ENCODE results near the gene TACC2.

TACC2 gene

DNA sequence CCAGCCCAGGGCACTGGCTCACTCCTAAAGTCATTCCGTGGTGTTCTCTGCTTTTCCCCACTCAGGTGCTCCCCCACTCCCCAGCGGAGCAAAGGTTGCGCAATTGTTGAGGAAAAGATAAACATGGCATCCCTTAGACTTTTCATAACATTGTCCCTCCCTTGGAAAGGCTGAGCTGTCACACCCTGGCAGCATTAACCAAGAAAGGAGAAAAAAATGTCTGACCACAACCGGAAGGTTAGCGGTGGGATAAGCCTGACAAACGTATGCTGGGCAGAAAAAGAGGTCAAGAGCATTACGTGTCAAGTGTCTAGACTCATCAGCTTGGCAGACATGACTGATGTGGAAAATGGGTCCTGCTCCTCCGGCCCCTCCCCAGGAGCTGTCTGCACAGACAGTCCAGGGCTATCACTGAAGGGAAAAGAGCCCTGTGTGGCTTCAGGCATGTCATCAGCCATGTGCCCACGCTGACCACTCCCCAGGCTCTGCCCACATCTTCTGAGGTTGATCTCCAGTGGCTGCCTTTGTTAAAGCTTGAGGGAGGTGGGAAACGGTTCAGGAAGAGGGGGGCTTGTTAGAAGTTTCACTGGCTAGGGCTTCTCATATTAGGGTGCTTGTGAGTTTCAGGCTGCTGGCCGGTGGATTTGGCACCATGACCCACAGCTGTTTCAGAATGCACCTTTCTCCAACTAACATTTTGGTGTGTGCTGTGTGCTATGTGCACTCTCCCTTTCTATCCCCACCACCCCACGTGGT lies 312.3 kb downstream of the TACC2 start:
- in situ Hi-C loops (cut with MboI; ENCODE audit: low sequenced_read_pairs), result no loop called here

DNA sequence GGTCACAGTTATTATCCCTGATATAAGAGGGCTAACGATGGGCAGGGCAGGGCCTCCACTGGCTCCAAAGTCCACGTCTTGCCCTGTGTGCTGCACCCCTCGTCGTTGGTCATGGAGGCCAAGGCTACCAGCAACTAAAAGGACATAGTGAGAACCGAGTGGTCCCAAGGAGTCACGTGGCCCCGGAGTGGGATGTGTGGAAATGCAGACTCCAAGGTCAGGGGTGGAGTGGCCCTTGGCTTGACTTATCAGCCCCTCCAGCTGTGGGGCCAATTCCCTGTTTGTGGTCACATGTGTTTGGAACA lies 312.8 kb downstream of the TACC2 start:
- in situ Hi-C loops (cut with MboI; ENCODE audit: low sequenced_read_pairs), result no loop called here

DNA sequence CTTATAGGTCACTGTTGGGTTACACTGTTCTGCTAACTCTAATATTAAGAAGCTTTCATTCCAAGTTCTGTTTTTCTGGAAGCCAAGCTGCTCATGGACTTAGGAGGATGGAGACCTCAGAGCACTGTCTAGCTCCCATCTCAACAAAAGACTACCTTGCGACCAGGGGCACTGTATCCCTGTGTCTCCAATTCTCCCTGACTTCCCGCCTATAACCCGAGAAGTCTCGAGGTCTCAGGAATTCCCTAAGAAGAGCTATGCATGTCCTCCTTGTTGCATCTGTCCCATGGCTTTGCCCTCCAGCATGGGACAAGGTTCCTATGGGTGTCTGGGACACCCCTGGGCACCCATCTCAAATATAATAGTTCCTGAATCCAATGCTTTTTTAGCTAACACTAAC lies 313.4 kb downstream of the TACC2 start:
- in situ Hi-C loops (cut with MboI; ENCODE audit: low sequenced_read_pairs), result no loop called here

DNA sequence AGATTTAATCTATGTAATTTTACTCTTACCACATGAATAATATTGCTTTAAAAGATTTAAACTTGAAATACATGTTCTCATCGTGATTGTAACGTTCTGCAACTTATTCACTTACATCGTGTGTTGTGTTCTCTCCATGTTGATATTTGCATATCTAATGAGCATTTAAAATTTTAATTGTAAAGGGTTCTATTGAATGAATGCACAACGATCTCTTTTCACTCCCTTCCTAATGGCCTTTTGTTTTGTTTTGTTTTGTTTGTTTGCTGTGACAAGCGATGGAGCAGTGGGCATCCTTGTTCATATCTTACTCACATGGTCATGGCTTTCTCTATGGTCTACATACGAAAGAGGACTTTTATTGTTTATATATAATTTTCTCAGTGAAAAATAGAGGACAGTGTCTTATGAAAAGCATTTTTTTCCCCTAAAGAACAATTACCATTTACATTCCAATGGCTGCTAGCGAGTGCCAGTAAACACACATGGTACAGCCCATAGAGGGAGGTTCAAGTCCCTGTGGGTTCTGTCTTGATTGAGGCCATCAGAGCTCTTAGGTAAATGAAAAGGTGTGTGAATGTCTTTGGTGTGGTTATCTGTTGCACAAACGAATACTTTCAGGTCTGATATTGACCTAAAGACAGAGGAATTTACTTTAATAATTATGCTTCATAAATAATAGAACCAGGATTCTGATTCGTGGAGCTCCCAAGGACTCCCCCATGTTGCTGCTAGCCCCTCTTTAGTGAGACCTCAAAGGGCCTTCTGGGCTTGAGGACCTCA lies 314.5 kb downstream of the TACC2 start:
- in situ Hi-C loops (cut with MboI; ENCODE audit: low sequenced_read_pairs), result no loop called here
